Activated T-helper 9 cell treated with anti-CD3 and anti-CD28 coated beads, Interleukin-2, amount 50 U/mL, for 16 hours (primary cell): ENCODE measurements around the gene GALNT4.

Experiments
- DNase-seq: peaks from one replicate; pipeline ENCODE4 v3.0.0-alpha.2; 2020; ENCODE audit warnings: low read depth

The GALNT4 gene

DNA sequence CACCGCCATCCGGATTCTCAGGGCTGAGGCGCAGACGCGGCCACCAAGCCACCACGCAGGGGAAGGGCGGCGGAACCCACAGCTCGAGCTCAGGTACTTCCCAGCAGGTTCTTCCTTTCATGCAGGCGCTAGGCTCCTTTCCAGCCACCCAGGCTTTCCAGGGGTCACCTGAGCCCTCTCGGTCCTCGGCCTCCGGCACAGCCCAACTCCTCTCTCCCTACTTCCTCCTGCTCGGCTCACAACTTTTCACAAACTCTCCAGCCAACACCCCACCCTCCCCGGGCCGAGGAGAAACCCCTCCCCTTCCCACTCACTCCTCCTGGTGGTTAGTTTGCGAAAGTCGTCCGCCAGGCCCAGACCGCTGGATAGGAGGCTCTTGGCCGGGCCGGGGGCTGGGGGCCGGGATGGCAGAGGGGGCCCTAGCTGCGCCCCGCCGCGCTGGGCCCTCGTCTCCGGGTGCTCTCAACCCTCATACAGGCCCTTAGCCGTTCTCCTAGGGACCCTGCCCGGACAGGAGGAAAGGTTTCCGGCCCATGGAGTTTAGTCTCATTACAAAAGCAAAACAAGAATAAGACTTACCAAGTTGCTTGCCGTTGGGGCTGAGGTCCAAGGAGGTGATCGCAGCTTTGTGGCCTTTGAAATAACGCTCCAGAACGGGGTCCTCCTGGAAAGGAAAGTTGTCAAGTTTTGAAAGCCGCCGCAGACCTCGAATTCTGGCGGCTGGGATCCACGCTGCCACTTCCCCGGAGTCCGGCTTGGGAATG lies at the start of gene GALNT4:
TSS of gene GALNT4 (minus strand) at position 256 of the 764 bp plus-strand sequence. CDS start at position 9, 247 bp downstream.
- peak; percentile 62 for DNase-seq

DNA sequence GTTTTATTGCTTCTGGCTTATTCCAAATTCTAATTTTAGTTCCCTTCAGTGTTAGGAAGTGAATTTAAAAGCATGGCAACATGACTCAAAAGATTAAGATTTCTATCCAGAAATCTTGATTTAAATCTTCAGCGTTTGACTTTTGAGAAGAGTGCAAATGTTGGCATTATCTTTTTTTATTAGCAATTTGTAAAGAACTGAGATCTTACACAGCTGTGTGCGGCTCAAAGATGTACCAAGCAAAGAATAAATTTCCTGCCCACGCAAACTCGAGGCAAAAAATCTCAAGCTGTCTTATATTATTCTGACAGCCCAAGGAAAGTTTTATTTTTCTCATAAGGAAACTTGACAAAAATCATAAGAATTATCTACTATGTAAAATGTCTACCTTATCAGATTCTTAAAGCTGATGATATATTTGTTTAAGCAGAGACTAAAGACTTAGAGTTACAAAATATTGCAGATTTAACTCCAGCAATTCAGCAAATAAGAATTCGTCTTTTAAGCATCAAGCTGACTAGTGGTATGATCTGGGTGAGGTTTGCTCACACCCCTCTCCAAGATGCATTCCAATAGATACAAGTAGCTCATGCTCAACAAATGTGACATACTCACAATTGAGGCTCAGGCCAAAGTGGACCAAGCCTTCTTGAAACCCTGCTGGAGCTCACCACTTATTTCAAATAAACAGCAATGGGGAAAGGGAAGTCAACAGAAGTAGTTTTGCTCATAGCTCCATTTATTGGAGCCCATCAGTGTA lies 48.6 kb upstream of the GALNT4 start:
- DNase-seq, result no peak

DNA sequence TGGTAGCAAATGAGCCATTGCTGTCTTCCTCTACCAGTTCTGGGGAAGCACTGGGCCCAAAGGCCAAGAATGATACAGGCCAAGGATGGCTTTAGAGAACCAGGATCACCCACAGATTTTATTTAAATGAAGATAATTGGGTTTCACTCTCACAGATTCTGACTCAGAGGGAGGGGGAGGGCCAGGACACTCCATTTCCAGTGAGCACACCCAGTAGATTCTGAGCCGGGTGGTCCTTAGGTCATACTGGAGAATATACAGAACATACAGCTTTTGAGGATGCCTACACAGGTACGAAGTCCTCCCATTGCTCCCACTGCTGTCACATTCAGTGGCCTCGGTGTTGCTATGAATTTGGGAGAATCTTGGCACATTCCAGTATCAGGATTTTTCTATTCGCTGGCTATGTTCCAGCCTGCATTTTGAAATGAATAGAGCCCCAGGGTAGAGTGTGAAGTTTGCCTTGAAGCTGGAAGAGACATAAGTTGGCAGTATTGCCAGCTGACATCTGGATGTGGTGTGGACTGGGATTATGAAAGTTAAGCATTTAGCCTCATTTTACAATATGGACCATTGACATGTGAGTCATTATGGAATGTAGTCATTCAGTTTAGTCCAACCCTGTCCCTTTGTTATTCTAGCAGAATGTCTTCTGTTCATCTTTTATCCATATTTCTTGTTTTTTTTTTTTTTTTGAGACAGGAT lies 47.0 kb upstream of the GALNT4 start:
- DNase-seq, result no peak

DNA sequence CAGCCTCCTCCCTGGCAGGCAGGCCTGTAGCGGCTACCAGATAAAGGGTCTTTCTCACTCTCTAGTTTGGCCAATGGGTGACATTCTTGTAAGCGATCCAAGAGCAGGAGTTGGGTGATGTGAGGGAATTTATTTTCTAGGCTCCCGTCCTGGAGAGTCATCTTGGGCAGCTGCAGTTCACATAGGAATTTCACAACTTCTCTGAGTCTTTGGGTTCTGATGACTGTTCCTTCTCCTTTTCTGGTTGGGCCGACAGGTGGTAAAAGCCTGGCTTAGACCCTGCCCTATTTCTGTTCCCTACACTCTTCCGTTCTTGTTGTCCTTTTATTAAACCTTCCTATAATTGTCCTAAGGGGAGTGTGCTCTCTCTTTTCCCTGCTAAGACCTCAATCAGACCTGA lies 43.9 kb upstream of the GALNT4 start:
- DNase-seq, result no peak

DNA sequence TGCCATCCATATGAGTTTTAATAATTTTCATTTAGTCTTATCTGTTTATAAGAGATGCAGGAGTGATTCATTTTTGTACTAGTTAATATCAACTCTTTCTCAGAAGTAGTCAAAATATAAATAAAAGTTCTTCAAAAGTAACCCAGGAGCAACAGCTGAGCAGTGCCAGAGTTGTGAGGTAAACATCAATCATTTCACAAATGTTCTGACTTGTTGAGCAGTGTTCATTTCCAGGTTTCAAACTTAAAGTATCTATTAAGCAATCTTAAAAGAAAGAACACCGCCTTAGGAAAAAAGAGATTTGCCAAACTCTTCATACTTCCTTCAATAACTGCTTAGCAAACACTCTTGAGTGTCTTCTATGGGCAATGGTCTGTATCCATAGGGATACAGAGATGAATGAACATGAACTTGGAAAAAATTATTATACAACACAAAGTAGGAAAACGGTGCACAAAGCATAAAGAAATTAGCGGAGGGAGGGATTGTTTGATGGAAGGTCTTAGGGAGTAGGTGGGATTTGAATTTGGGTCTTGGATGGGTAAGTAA lies 43.2 kb upstream of the GALNT4 start:
- no peak for DNase-seq

DNA sequence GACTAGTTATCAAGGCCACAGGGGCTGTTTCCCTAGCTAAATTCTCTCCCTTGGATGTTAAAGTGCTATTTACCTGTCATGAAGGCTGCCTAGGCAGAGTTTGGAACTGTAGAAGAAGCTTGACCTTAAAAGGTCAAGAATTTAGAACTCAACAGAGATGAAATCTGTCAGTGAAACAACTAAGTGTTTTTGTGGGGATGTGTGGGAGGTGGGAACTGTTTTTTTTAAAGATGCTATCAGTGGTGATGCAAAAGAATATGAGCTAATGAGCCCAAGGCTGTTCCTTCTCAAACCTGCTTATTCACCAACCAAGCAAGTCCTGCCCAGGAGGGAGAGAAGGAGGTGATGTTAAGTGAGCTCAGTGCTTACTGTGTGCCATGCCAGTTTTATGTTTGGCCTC lies 42.0 kb upstream of the GALNT4 start:
- no peak for DNase-seq

DNA sequence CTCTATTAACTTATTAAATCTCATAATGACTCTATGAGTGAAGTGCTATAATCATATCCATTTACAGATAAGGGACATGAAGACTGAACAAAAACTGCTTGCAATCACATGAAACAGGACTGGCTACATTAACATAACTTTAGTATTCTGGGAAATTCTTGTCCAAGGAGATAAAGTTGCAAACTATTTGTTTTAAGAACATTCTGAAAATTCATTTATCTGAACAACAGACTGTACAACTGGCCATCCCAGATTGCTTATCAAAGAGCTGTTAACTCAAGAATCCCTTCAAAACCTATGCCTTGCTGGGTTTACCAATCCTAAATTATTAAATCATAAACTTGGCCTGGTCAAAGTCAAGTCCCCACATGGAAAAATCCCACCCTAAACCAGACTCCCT lies 40.4 kb upstream of the GALNT4 start:
- DNase-seq, result no peak

DNA sequence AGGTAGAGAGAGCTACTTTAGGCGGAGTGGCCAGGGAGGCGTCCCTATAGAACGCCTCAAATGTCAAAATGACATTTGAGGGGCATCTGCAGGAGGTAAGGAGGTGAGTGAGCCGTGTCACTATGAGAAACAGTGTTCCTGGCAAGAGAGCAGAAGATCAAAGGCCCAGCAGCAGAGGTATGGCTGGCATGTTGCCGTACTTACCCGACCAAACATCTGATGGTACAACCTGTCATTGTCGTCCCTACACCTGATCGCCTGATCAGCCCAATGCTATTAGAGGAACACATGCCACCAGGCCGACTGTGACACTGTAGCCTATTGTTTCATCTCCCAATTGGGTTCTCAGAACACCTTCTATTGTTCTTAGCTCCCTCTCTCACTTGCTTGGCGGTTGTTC lies 35.2 kb upstream of the GALNT4 start:
- no peak for DNase-seq

DNA sequence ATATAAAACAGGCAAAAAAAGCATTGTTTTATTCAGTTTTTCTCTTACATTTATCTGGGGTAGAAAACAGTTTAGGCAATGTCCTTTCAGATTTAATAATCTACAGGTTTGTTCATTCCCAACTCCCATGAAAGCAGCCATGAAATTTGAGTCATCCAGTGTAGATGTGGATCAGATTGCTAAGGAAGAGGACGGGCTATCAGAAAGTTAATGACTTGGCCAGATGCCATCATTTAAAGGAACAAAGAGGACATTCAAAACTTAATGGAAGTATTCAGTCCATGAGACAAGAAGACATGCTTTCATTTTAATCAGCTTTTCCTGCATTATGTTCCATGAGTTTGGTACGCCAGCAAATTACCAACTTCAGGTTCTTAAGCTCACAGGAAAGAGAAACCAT lies 32.4 kb upstream of the GALNT4 start:
- no peak for DNase-seq

DNA sequence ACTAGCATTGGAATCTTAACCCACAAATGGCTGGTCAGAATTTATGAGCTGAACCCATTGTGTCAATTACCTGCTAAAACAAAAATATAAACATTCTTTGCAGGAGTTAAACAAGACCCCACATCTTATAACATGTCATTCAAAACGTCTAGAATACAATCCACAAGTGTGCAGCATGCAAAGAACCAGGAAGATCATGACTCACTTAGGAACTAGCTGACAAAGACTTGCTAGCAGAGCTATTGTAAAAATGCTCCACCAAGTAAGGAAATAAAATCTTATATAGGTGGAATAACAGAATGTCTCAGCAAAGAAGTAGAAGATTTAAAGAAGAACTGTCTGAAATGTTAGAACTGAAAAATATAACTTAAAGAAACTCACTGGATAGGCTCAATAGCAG lies 27.8 kb upstream of the GALNT4 start:
- DNase-seq, result no peak

DNA sequence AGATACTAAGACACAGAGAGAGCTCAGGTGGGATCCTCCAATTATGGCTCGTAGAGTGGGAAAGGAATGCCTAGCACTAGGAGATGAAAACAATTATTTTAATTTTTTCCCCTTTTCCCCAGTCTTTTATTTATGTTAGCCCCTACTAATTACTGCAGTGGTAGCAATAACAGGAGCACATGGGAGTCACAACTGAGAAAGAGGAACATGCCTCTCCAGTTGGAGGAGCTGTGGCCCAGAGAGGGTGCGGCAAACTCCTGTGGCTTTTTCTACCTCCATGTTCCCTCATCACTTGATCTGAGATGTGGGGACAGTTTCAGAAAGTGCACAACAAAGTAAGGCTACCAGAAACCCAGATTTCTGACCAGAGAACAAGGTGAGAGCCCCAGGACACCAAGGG lies 27.2 kb upstream of the GALNT4 start:
- DNase-seq, result no peak

DNA sequence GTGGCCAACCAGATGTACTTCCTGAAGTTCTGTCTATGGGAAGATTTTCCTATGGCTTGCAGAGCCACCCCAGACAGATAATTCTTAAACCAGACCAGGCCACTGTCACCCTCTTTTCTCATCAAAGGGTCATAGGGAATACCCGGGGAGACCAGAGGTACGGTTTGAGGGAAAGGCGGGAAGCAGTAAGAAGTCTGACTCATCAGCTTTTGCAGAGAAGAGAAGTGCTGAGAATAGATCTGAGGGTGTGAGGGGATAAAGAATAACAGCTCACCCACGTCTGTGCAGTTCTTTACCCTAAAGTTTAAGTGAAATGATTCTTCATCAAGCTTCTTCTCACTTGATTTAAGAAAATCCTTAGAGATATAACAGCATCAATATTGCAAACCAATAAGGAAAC lies 22.5 kb upstream of the GALNT4 start:
- DNase-seq, result no peak

DNA sequence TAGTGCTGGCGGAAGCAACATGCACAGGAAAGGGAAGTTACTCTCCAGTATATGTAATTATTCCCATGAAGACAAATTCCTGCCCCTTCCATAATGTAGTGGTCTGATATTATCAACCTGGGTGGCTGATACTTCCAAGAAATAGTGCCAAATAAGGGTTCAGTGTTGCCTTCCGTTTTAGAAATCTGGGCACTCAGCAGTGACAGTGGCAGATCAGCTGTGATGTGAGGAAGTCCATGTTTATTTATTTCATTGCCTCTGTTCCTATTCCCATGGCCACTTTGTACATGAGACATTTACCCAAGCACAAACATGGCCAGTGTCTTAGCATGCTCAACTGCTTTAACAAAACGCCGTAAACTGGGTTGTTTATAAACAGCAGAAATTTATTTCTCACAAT lies 21.6 kb upstream of the GALNT4 start:
- no peak for DNase-seq

DNA sequence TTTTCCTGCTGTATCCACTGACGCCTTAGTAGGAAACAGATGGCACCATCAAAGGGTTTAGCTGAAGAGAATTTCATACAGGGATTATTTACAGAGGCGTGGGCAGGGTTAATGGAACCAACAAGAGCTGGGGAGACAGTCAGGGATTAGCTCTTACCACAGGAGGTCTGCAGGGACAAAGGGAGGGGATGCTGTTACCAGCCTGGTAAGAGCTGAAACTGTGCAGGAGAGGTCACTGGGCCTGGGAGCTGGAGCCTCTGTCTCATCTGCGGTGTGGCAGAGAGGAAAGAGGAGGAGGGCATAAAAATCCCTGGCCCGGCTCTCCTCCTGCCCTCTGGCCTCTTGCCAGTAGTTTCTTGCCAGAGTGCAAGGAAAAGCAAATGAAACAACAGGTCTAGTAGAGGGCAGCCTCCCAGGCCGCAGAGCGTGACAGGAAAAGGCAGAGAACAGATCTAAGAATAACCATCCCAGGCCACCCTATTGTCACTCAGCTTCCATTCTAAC lies 20.1 kb upstream of the GALNT4 start:
- no peak for DNase-seq

DNA sequence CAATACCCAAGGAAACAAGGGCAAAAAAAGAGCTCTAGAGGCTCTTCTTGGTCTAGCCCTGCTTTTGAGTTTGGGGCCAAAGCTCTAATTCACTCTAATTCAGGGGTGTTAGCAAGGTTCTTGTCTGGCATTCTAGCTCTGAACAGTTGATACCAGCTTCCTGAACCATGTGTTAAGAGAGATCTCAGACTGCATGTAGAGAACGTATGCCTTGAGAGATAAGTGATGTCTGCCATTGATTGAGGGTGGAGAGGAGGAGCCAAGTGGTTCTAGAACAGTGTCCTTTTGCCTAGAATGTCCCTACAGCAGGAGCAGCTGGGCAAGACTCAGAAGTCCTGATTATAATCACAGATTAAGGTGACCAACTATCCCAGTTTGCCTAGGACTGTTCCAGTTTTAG lies 19.4 kb upstream of the GALNT4 start:
- DNase-seq, result no peak

DNA sequence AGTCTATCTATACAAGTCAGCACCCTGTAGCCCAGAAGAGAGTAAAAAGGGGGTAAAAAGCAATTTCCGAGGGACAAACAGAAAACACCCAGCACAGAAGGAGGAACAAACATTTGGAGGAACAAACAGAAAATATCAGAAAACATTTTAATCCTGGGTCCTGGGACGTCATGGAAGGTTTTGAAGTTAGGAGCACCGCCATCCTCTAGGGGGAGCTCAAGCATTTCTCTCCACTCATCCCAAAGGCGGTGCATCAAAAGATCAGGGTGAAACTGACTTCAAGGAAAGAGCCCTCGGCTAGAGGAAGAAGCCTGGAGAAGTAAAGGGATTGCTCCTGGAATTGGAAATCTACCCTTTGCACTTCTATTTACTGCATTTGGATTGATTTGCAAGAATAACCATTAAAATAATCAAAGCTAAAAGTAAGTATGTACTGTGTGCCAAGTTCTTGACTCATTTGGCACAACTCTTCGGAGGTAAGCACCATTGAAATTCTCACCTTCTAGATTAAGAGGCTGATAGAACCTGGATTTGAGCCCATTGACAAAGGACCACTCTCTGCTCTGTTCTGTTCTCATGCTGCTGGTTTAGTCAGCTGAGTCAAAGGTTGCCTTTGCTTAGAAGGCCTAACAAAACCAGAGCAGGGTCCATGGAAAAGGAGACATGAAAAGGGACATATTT lies 18.5 kb upstream of the GALNT4 start:
- peak; percentile 34 for DNase-seq

DNA sequence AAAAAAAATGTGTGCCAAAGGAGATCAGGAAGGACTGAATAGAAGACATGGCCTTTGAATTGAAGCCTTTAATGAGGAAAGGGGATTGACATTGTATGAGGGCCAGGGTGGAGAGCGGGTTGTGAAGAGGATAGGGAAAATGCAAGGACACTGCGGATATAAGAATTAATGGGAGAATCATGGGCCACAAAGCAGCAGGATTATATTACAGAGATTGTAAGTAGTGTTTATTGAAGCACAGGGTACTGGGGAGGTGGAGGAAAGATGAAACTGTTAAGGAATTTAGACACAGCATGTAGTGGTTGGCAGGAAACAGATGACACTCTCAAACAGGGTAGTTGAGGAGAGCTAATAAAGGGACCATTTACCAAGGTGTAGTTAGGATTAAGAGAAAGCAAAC lies 17.6 kb upstream of the GALNT4 start:
- DNase-seq, result no peak

DNA sequence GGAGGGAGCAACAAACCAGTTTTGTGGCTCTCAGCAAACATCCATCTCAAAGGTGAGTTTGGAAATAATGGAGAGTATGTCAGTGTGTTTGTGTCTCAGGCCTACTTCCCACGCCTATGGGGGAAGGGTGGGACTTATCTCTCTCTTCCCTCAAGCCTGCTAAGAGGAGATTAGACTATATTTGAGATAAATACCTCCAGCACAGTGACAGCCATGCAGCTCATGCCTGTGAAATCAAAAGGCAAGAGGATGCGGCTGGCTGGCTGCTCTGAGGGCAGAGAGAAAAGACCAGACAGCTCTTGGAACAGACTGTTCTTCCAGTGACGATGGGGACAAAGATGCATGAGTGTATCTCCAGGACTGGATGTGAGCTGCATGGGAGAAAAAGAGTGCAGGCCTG lies 16.0 kb upstream of the GALNT4 start:
- no peak for DNase-seq

DNA sequence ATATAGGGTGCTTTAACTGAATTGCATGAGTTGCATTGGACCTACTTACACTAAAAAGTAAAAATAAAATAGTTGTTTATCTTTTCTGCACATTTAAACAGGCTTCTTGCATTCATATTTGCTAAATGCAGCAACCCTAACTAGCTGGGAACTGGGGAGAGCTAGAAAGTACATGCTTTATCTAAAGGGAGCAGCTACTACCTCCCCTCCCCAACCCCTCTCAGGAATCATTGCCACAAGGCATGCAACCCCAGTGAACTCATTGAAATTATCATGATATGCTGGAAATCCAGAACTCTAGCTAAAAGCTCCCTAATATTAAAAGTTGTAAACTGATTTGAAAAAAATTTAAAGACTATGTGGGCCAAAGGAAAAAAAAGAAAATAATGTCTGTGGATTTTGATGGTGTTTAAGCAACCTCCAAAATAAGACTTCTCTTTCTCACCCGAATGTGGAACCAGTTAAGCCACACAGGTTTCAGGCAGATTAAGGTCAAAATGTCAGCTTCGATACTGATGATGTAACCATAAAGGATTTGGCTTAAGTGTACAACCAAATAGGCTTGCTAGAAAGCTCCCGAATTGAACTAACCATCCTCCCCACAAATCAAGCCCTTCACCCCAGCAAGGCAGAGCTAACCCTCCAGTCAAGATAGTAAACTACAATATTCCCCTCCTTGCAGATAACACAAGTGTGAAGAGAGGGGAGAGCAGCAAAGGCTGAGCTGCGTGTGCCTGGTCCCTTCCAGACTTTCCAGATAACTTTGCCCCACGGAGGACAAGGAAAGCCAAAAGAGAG lies 15.0 kb upstream of the GALNT4 start:
- no peak for DNase-seq

DNA sequence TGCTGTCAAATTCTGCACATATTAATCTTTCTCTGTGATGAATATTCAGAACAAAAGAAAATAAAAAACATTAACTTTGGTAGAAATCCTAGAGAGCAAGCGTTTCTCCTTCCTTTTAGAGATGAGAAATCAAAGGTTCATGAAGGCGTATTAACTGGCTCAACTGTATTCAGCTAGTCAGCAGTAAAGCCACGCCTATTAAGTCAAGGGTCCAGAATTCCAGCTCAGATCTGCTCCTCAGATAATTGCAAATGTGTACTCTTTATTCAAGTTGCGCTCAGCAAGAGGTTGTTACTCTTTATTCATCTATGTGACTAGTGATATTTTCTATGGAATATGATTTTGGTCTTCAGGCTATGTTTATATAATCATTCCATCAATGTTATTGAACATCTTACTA lies 14.3 kb upstream of the GALNT4 start:
- no peak for DNase-seq

DNA sequence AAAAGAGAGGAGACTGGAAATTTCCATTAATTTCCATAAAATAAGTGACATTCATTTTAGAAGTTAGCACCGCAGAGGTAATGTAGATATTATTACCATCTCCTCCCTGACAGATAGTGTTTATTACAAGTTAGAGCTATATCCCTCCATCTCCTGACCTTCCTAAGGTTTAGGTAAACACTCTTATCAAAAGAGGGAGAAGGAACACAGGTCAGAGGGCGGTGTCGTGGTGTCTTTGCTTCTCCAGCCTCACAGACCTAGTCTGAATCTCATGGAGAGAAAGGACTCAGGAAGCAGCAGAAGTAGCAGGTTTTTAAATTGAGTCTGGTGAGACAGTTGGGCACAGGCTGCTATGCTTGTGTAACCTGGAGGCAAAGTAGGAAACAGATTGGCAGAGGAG lies 12.8 kb upstream of the GALNT4 start:
- DNase-seq, result no peak
